ELR (cell line): ENCODE data around the gene PSME2.
A peak's percentile ranks its signal among the peaks of the same experiment; 100 is the strongest.

Experiments used
- DNase-seq: peaks from one replicate; pipeline ENCODE4 v3.0.0-alpha.2; 2015; ENCODE audit warnings: low read depth

The PSME2 gene

GRCh38 chr14:24093901-24094840 is 52.2 kb downstream of the PSME2 start, which contains the start of gene PCK2:
PCK2 (plus strand) TSS chr14:24094311; CDS start chr14:24094406, 95 bp downstream.
- peak; percentile 92 for DNase-seq
